ENCODE data around the gene CISD1. TPM values are rescaled to one million over a fixed set of nuclear protein-coding genes. Genes with fewer than 3 reads are reported as not detected.

CISD1 gene
- total and polyA plus RNA-seq, 2 donors (not counting 3 experiments of a cell fraction or from before 2014, with no cell fraction given), result 25.5 to 53.0 TPM

DNA sequence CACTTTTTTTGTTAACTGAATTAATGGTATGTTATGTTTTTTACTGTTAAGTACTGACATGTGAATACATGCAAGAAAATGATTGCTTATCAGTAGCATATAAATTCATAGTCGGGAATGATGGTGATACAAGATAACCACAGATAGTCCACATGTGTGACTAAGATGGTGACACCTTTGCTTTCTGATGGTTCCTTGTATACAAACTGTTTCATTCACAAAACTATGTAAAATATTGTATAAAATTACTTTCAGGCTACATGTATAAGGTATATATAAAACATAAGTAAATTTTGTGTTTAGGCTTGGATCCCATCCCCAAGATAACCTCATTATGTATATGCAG lies 10.0 kb downstream of the CISD1 start:
- Histone ChIP-seq H2AFZ (ENCODE audit: low read depth, low read length) (no peak overlapping the region), H3K27ac (ENCODE audit: insufficient read depth, low read depth, low read length) (no peak overlapping the region), H3K79me2 (ENCODE audit: control insufficient read depth, insufficient read depth, low read length) (peaks cover 49% of the 10 kb centered on the region), H3K36me3 (ENCODE audit: control insufficient read depth in 2 of 2, extremely low read depth in 1 of 2, insufficient read depth in 2 of 2, low read length in 2 of 2) (peaks cover 0 to 2% of the 10 kb centered on the region in 2 experiments), H3K9me1 (replicated peaks; ENCODE audit: control insufficient read depth, extremely low read depth, insufficient read depth, low read length) (no peaks in the 10 kb centered on the region), H3K27me3 (ENCODE audit: control insufficient read depth in 2 of 2, insufficient read depth in 2 of 2, low read length in 2 of 2) (no peaks in the 10 kb centered on the region), H3K4me2 (ENCODE audit: insufficient read depth, low read length) (no peak overlapping the region), H3K9me3 (replicated peaks; ENCODE audit: control insufficient read depth, insufficient read depth, low read length) (no peaks in the 10 kb centered on the region), H3K4me1 (ENCODE audit: control insufficient read depth, extremely low read depth, insufficient read depth, low read length) (peaks cover 67% of the 10 kb centered on the region), H4K20me1 (replicated peaks; ENCODE audit: control insufficient read depth, extremely low read depth, insufficient read depth, low read length) (no peaks in the 10 kb centered on the region), H3K9ac (replicated peaks; ENCODE audit: extremely low read depth, insufficient read depth, low read length) (no peak overlapping the region), H3K4me3 (replicated peaks in 1 of 3; ENCODE audit: insufficient read depth in 1 of 3, low read depth in 1 of 3, low read length in 3 of 3) (no peak overlapping the region)
- DNase-seq (ENCODE audit: low read depth, low spot score) (no peak), FAIRE-seq (no peak)
- intact Hi-C loops (cut with micrococcal nuclease) (no loop called here), dilution Hi-C loops (cut with MboI; ENCODE audit: extremely low pct_ligation_motif_present, low sequenced_read_pairs) (no loop called here)
- ChIA-PET POLR2A (no interaction called here), CTCF (no interaction called here)
- BruUV-seq (replicated peaks), result no TSS peak
- TF ChIP-seq GATA2 (IDR thresholded peaks at IDR 0.05; ENCODE audit: insufficient read depth, insufficient read length, low read depth, low read length) (no peak), CTCF (IDR thresholded peaks at IDR 0.05; ENCODE audit: extremely low read depth in 1 of 2, insufficient read depth in 1 of 2, low read depth in 1 of 2, low read length in 2 of 2) (no peak), FOS (IDR thresholded peaks at IDR 0.05; ENCODE audit: borderline replicate concordance, insufficient read depth, low read length) (no peak), POLR2AphosphoS5 (IDR thresholded peaks at IDR 0.05; ENCODE audit: insufficient read depth, low read depth, low read length) (no peak), EZH2 (IDR thresholded peaks at IDR 0.05; ENCODE audit: borderline replicate concordance, low read depth, low read length, severe bottlenecking) (no peak), POLR2A (IDR thresholded peaks at IDR 0.05; ENCODE audit: low read depth, low read length) (no peak), MYC (IDR thresholded peaks at IDR 0.05; ENCODE audit: low read depth, low read length) (no peak), JUN (IDR thresholded peaks at IDR 0.05; ENCODE audit: borderline replicate concordance, insufficient read depth, insufficient read length, low read depth) (no peak)
- TF ChIP-seq, protein P1, sequence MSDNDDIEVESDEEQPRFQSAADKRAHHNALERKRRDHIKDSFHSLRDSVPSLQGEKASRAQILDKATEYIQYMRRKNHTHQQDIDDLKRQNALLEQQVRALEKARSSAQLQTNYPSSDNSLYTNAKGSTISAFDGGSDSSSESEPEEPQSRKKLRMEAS (IDR thresholded peaks at IDR 0.05; ENCODE audit: insufficient read depth, insufficient read length), result no peak
